Mesothelial cell of epicardium (in vitro differentiated cells): Measurements from ENCODE around the gene PHIP. TPM values are rescaled to one million over a fixed set of nuclear protein-coding genes. Genes with fewer than 3 reads are reported as not detected.

Source experiments
- DNase-seq, 2 experiments: peaks; one replicate each; pipeline ENCODE4 v3.0.0; 2021; ENCODE audit warnings: low spot score in 2 of 2; ENCODE audit not compliant: unreplicated experiment in 2 of 2
- H3K27ac Mint-ChIP-seq: 2 replicates; pipeline ENCODE4 v1.8.0; 2021; ENCODE audit warnings: mixed read lengths
- H3K27me3 Mint-ChIP-seq: 2 replicates; pipeline ENCODE4 v1.8.0; 2021; ENCODE audit warnings: low read depth, mixed read lengths
- H3K36me3 Mint-ChIP-seq: 2 replicates; pipeline ENCODE4 v1.8.0; 2021; ENCODE audit warnings: mixed read lengths
- H3K4me1 Mint-ChIP-seq: 2 replicates; pipeline ENCODE4 v1.8.0; 2021; ENCODE audit warnings: mixed read lengths
- H3K4me3 Mint-ChIP-seq: 2 replicates; pipeline ENCODE4 v1.8.0; 2021; ENCODE audit warnings: mild to moderate bottlenecking, moderate library complexity, mixed read lengths
- H3K9me3 Mint-ChIP-seq: 2 replicates; pipeline ENCODE4 v1.8.0; 2021; ENCODE audit warnings: mixed read lengths
- CTCF ChIP-seq: fragments of 200-600 bp; sonication (generic); IDR thresholded peaks from one replicate; pipeline ENCODE4 v1.5.0; 2021; ENCODE audit warnings: antibody characterized with exemption; ENCODE audit not compliant: unreplicated experiment
- total RNA-seq: library from RNA; stranded (reverse); gene quantifications from 3 replicates; pipeline ENCODE4 v1.2.1, GENCODE V29; 2021

The PHIP gene
- total RNA-seq, 1 donor from 2014 or later, result 46.9 TPM

- H3K27me3 Mint-ChIP-seq, result no peaks in the 10 kb centered on the region
- H3K27ac Mint-ChIP-seq, result peak overlapping the region; percentile 54
- no peaks in the 10 kb centered on the region for H3K9me3 Mint-ChIP-seq
- peaks cover 23% of the 10 kb centered on the region for H3K4me1 Mint-ChIP-seq
- H3K4me3 Mint-ChIP-seq, result no peak overlapping the region
- no peak for TF ChIP-seq CTCF
- no peak for DNase-seq
- H3K36me3 Mint-ChIP-seq, result peaks cover 4% of the 10 kb centered on the region
Observed at GRCh38 chr6:79070206-79070825, 7.7 kb downstream of the PHIP start.

- TF ChIP-seq CTCF, result no peak
- Mint-ChIP-seq H3K4me1 (peaks cover 9% of the 10 kb centered on the region), H3K9me3 (no peaks in the 10 kb centered on the region), H3K4me3 (no peak overlapping the region), H3K36me3 (peaks cover 1% of the 10 kb centered on the region), H3K27me3 (no peaks in the 10 kb centered on the region), H3K27ac (no peak overlapping the region)
- no peak for DNase-seq
Observed at GRCh38 chr6:79066828-79067227, 11.2 kb downstream of the PHIP start.

- no peak overlapping the region for H3K4me3 Mint-ChIP-seq
- peaks cover 1% of the 10 kb centered on the region for H3K36me3 Mint-ChIP-seq
- H3K4me1 Mint-ChIP-seq, result peaks cover 9% of the 10 kb centered on the region
- no peaks in the 10 kb centered on the region for H3K9me3 Mint-ChIP-seq
- no peak for DNase-seq
- TF ChIP-seq CTCF, result no peak
- H3K27ac Mint-ChIP-seq, result no peak overlapping the region
- H3K27me3 Mint-ChIP-seq, result no peaks in the 10 kb centered on the region
Observed at GRCh38 chr6:79066330-79066729, 11.7 kb downstream of the PHIP start.

GRCh38 chr6:79065232-79065631, 12.8 kb downstream of the PHIP start:
- no peak for TF ChIP-seq CTCF
- no peak for DNase-seq
- Mint-ChIP-seq H3K9me3 (no peaks in the 10 kb centered on the region), H3K4me1 (peaks cover 3% of the 10 kb centered on the region), H3K27ac (no peak overlapping the region), H3K27me3 (no peaks in the 10 kb centered on the region), H3K4me3 (no peak overlapping the region), H3K36me3 (peaks cover 3% of the 10 kb centered on the region)

GRCh38 chr6:79064635-79065034, 13.4 kb downstream of the PHIP start:
- no peaks in the 10 kb centered on the region for H3K27me3 Mint-ChIP-seq
- no peak overlapping the region for H3K4me3 Mint-ChIP-seq
- no peaks in the 10 kb centered on the region for H3K9me3 Mint-ChIP-seq
- no peak for DNase-seq
- H3K4me1 Mint-ChIP-seq, result peaks cover 2% of the 10 kb centered on the region
- H3K36me3 Mint-ChIP-seq, result peaks cover 5% of the 10 kb centered on the region
- H3K27ac Mint-ChIP-seq, result no peak overlapping the region
- TF ChIP-seq CTCF, result no peak

- peaks cover 2% of the 10 kb centered on the region for H3K4me1 Mint-ChIP-seq
- no peaks in the 10 kb centered on the region for H3K9me3 Mint-ChIP-seq
- H3K27ac Mint-ChIP-seq, result no peak overlapping the region
- DNase-seq, result no peak
- peaks cover 12% of the 10 kb centered on the region for H3K36me3 Mint-ChIP-seq
- TF ChIP-seq CTCF, result no peak
- H3K4me3 Mint-ChIP-seq, result no peak overlapping the region
- no peaks in the 10 kb centered on the region for H3K27me3 Mint-ChIP-seq
Observed at GRCh38 chr6:79062708-79063107, 15.3 kb downstream of the PHIP start.
